ENCODE data around the gene TMEM214. TPM values are rescaled to one million over a fixed set of nuclear protein-coding genes. Genes with fewer than 3 reads are reported as not detected.

The TMEM214 gene
- polyA plus RNA-seq, 4 donors, result 27.5 to 84.3 (median 39.8) TPM

- Histone ChIP-seq H3K27ac (ENCODE audit: low read depth in 1 of 3, low read length in 2 of 3) (no peak overlapping the region), H3K36me3 (ENCODE audit: control insufficient read depth in 3 of 3, insufficient read depth in 2 of 3, low read depth in 1 of 3, low read length in 3 of 3) (no peaks in the 10 kb centered on the region), H3K4me3 (ENCODE audit: low read depth in 1 of 3, low read length in 3 of 3) (no peak overlapping the region), H3K4me1 (ENCODE audit: control insufficient read depth in 3 of 3, insufficient read depth in 2 of 3, low read depth in 1 of 3, low read length in 2 of 3) (no peaks in the 10 kb centered on the region), H3K27me3 (ENCODE audit: control insufficient read depth in 3 of 3, insufficient read depth in 3 of 3, low read length in 3 of 3) (peaks cover 0 to 1% (median 0%) of the 10 kb centered on the region in 3 donors), H3K9me3 (ENCODE audit: control insufficient read depth in 2 of 2, insufficient read depth in 1 of 2, low read depth in 1 of 2, low read length in 1 of 2) (no peaks in the 10 kb centered on the region)
- DNase-seq (no peak), FAIRE-seq (no peak)
- WGBS, 3 donors, result 66 to 77% (median 67%) methylated on average over 6 of the region's 6 CpGs
Observed at GRCh38 chr2:27006602-27007415, 26.0 kb upstream of the TMEM214 start.

- Histone ChIP-seq H3K27me3 (ENCODE audit: control insufficient read depth in 3 of 3, insufficient read depth in 3 of 3, low read length in 3 of 3) (no peaks in the 10 kb centered on the region), H3K36me3 (ENCODE audit: control insufficient read depth in 3 of 3, insufficient read depth in 2 of 3, low read depth in 1 of 3, low read length in 3 of 3) (no peaks in the 10 kb centered on the region), H3K4me1 (ENCODE audit: control insufficient read depth in 3 of 3, insufficient read depth in 2 of 3, low read depth in 1 of 3, low read length in 2 of 3) (no peaks in the 10 kb centered on the region), H3K9me3 (ENCODE audit: control insufficient read depth in 2 of 2, insufficient read depth in 1 of 2, low read depth in 1 of 2, low read length in 1 of 2) (no peaks in the 10 kb centered on the region), H3K27ac (ENCODE audit: low read depth in 1 of 3, low read length in 2 of 3) (no peak overlapping the region), H3K4me3 (ENCODE audit: low read depth in 1 of 3, low read length in 3 of 3) (no peak overlapping the region)
- WGBS, 3 donors, result 77 to 79% (median 77%) methylated on average over 8 of the region's 8 CpGs
- DNase-seq (no peak), FAIRE-seq (no peak)
Observed at GRCh38 chr2:27007416-27008374, 25.1 kb upstream of the TMEM214 start.

GRCh38 chr2:27008678-27009077 is 24.1 kb upstream of the TMEM214 start:
- 84 to 92% (median 89%) methylated on average over 4 of the region's 4 CpGs for WGBS, 3 donors
- FAIRE-seq, result no peak

GRCh38 chr2:27009083-27009482 is 23.7 kb upstream of the TMEM214 start:
- Histone ChIP-seq H3K4me1 (ENCODE audit: control insufficient read depth in 3 of 3, insufficient read depth in 2 of 3, low read depth in 1 of 3, low read length in 2 of 3) (no peaks in the 10 kb centered on the region), H3K9me3 (ENCODE audit: control insufficient read depth in 2 of 2, insufficient read depth in 1 of 2, low read depth in 1 of 2, low read length in 1 of 2) (no peaks in the 10 kb centered on the region), H3K27me3 (ENCODE audit: control insufficient read depth in 3 of 3, insufficient read depth in 3 of 3, low read length in 3 of 3) (no peaks in the 10 kb centered on the region), H3K36me3 (ENCODE audit: control insufficient read depth in 3 of 3, insufficient read depth in 2 of 3, low read depth in 1 of 3, low read length in 3 of 3) (peaks cover 0 to 2% (median 0%) of the 10 kb centered on the region in 3 donors), H3K4me3 (ENCODE audit: low read depth in 1 of 3, low read length in 3 of 3) (no peak overlapping the region), H3K27ac (ENCODE audit: low read depth in 1 of 3, low read length in 2 of 3) (no peak overlapping the region)
- DNase-seq, result no peak
- no peak for FAIRE-seq

More at GRCh38 chr2:27008678-27009077, 24.1 kb upstream of the TMEM214 start:
- H3K27ac ChIP-seq (ENCODE audit: low read depth in 1 of 3, low read length in 2 of 3), result no peak overlapping the region
- H3K27me3 ChIP-seq (ENCODE audit: control insufficient read depth in 3 of 3, insufficient read depth in 3 of 3, low read length in 3 of 3), result no peaks in the 10 kb centered on the region
- no peak for DNase-seq
- no peaks in the 10 kb centered on the region for H3K4me1 ChIP-seq (ENCODE audit: control insufficient read depth in 3 of 3, insufficient read depth in 2 of 3, low read depth in 1 of 3, low read length in 2 of 3)
- no peaks in the 10 kb centered on the region for H3K9me3 ChIP-seq (ENCODE audit: control insufficient read depth in 2 of 2, insufficient read depth in 1 of 2, low read depth in 1 of 2, low read length in 1 of 2)
- no peak overlapping the region for H3K4me3 ChIP-seq (ENCODE audit: low read depth in 1 of 3, low read length in 3 of 3)
- H3K36me3 ChIP-seq (ENCODE audit: control insufficient read depth in 3 of 3, insufficient read depth in 2 of 3, low read depth in 1 of 3, low read length in 3 of 3), result peaks cover 0 to 1% (median 0%) of the 10 kb centered on the region in 3 donors

GRCh38 chr2:27009716-27010115 is 23.0 kb upstream of the TMEM214 start:
- 69 to 74% (median 71%) methylated on average over 2 of the region's 2 CpGs for WGBS, 3 donors
- no peak for FAIRE-seq

GRCh38 chr2:27010139-27010538 is 22.6 kb upstream of the TMEM214 start:
- Histone ChIP-seq H3K4me1 (ENCODE audit: control insufficient read depth in 3 of 3, insufficient read depth in 2 of 3, low read depth in 1 of 3, low read length in 2 of 3) (peaks cover 0 to under 1% (median under 1%) of the 10 kb centered on the region in 3 donors), H3K9me3 (ENCODE audit: control insufficient read depth in 2 of 2, insufficient read depth in 1 of 2, low read depth in 1 of 2, low read length in 1 of 2) (no peaks in the 10 kb centered on the region), H3K27me3 (ENCODE audit: control insufficient read depth in 3 of 3, insufficient read depth in 3 of 3, low read length in 3 of 3) (no peaks in the 10 kb centered on the region), H3K4me3 (ENCODE audit: low read depth in 1 of 3, low read length in 3 of 3) (no peak overlapping the region), H3K36me3 (ENCODE audit: control insufficient read depth in 3 of 3, insufficient read depth in 2 of 3, low read depth in 1 of 3, low read length in 3 of 3) (peaks cover 0 to 7% (median 0%) of the 10 kb centered on the region in 3 donors), H3K27ac (ENCODE audit: low read depth in 1 of 3, low read length in 2 of 3) (no peak overlapping the region)
- WGBS, 3 donors, result 73 to 84% (median 80%) methylated on average over 3 of the region's 3 CpGs
- FAIRE-seq (no peak), DNase-seq (no peak)

More at GRCh38 chr2:27009716-27010115, 23.0 kb upstream of the TMEM214 start:
- no peaks in the 10 kb centered on the region for H3K4me1 ChIP-seq (ENCODE audit: control insufficient read depth in 3 of 3, insufficient read depth in 2 of 3, low read depth in 1 of 3, low read length in 2 of 3)
- H3K27ac ChIP-seq (ENCODE audit: low read depth in 1 of 3, low read length in 2 of 3), result no peak overlapping the region
- H3K9me3 ChIP-seq (ENCODE audit: control insufficient read depth in 2 of 2, insufficient read depth in 1 of 2, low read depth in 1 of 2, low read length in 1 of 2), result no peaks in the 10 kb centered on the region
- DNase-seq, result no peak
- no peaks in the 10 kb centered on the region for H3K27me3 ChIP-seq (ENCODE audit: control insufficient read depth in 3 of 3, insufficient read depth in 3 of 3, low read length in 3 of 3)
- H3K36me3 ChIP-seq (ENCODE audit: control insufficient read depth in 3 of 3, insufficient read depth in 2 of 3, low read depth in 1 of 3, low read length in 3 of 3), result peaks cover 0 to 7% (median 0%) of the 10 kb centered on the region in 3 donors
- no peak overlapping the region for H3K4me3 ChIP-seq (ENCODE audit: low read depth in 1 of 3, low read length in 3 of 3)

- Histone ChIP-seq H3K9me3 (ENCODE audit: control insufficient read depth in 2 of 2, insufficient read depth in 1 of 2, low read depth in 1 of 2, low read length in 1 of 2) (no peaks in the 10 kb centered on the region), H3K36me3 (ENCODE audit: control insufficient read depth in 3 of 3, insufficient read depth in 2 of 3, low read depth in 1 of 3, low read length in 3 of 3) (peaks cover 0 to 7% (median 0%) of the 10 kb centered on the region in 3 donors), H3K27me3 (ENCODE audit: control insufficient read depth in 3 of 3, insufficient read depth in 3 of 3, low read length in 3 of 3) (no peaks in the 10 kb centered on the region), H3K4me1 (ENCODE audit: control insufficient read depth in 3 of 3, insufficient read depth in 2 of 3, low read depth in 1 of 3, low read length in 2 of 3) (peaks cover 0 to 30% (median 3%) of the 10 kb centered on the region in 3 donors), H3K4me3 (ENCODE audit: low read depth in 1 of 3, low read length in 3 of 3) (no peak overlapping the region), H3K27ac (ENCODE audit: low read depth in 1 of 3, low read length in 2 of 3) (no peak overlapping the region)
- no peak for DNase-seq
- no peak for FAIRE-seq
- WGBS, 3 donors, result 93 to 95% (median 94%) methylated on average over 4 of the region's 4 CpGs
Observed at GRCh38 chr2:27013738-27014137, 19.0 kb upstream of the TMEM214 start.

- 87 to 94% (median 92%) methylated on average over 8 of the region's 8 CpGs for WGBS, 3 donors
- peaks cover 0 to 40% (median 6%) of the 10 kb centered on the region in 3 donors for H3K4me1 ChIP-seq (ENCODE audit: control insufficient read depth in 3 of 3, insufficient read depth in 2 of 3, low read depth in 1 of 3, low read length in 2 of 3)
- no peaks in the 10 kb centered on the region for H3K9me3 ChIP-seq (ENCODE audit: control insufficient read depth in 2 of 2, insufficient read depth in 1 of 2, low read depth in 1 of 2, low read length in 1 of 2)
- FAIRE-seq, result no peak
- H3K27ac ChIP-seq (ENCODE audit: low read depth in 1 of 3, low read length in 2 of 3), result peak overlapping the region in 1 of 3 donors; percentile 20
- no peaks in the 10 kb centered on the region for H3K27me3 ChIP-seq (ENCODE audit: control insufficient read depth in 3 of 3, insufficient read depth in 3 of 3, low read length in 3 of 3)
- peaks cover 0 to 7% (median 0%) of the 10 kb centered on the region in 3 donors for H3K36me3 ChIP-seq (ENCODE audit: control insufficient read depth in 3 of 3, insufficient read depth in 2 of 3, low read depth in 1 of 3, low read length in 3 of 3)
- no peak overlapping the region for H3K4me3 ChIP-seq (ENCODE audit: low read depth in 1 of 3, low read length in 3 of 3)
- no peak for DNase-seq
Observed at GRCh38 chr2:27014771-27015433, 17.9 kb upstream of the TMEM214 start.
